K562 (cell line): ENCODE results near the gene SEC24C. TPM values are rescaled to one million over a fixed set of nuclear protein-coding genes. Genes with fewer than 3 reads are reported as not detected.
A peak's percentile ranks its signal among the peaks of the same experiment; 100 is the strongest.

ENCODE experiments used
- BHLHE40 ChIP-seq: IDR thresholded peaks from 2 replicates; pipeline ENCODE4 v1.6.1; 2011; ENCODE audit warnings: low read length, improper control_type of control experiment
- C11orf30 ChIP-seq: fragments of 450-650 bp; IDR thresholded peaks from 2 replicates; pipeline ENCODE4 v1.6.1; 2016; ENCODE audit warnings: low read depth, mild to moderate bottlenecking
- CREB3L1 ChIP-seq: fragments of 450-650 bp; IDR thresholded peaks from 2 replicates; pipeline ENCODE4 v1.6.1; 2014; ENCODE audit warnings: low read depth, mild to moderate bottlenecking, moderate library complexity, borderline replicate concordance
- EP400 ChIP-seq: fragments of 450-650 bp; IDR thresholded peaks from 2 replicates; pipeline ENCODE4 v1.6.1; 2017; ENCODE audit warnings: antibody characterized with exemption, mild to moderate bottlenecking, moderate library complexity
- ETV5 ChIP-seq: sonication (generic); formaldehyde crosslinking; IDR thresholded peaks from 2 replicates; pipeline ENCODE4 v1.4.0; 2020; ENCODE audit warnings: low read depth, mild to moderate bottlenecking, missing genetic modification reagents
- FOXK1 ChIP-seq: sonication (generic); formaldehyde crosslinking; IDR thresholded peaks from 2 replicates; pipeline ENCODE4 v1.8.0; 2022; ENCODE audit warnings: missing genetic modification reagents, mild to moderate bottlenecking, borderline replicate concordance
- KAT7 ChIP-seq: sonication (generic); formaldehyde crosslinking; IDR thresholded peaks from 2 replicates; pipeline ENCODE4 v1.8.0; 2022; ENCODE audit warnings: missing genetic modification reagents, mild to moderate bottlenecking, borderline replicate concordance
- MXD1 ChIP-seq: fragments of 250-450 bp; sonication (Bioruptor Pico); IDR thresholded peaks from 2 replicates; pipeline ENCODE4 v1.8.0; 2021; ENCODE audit warnings: borderline replicate concordance, mild to moderate bottlenecking, moderate library complexity; ENCODE audit not compliant: poor library complexity, severe bottlenecking
- NRF1 ChIP-seq, 2 experiments: fragments of 450-650 bp; IDR thresholded peaks in 1 of 2; conservative IDR thresholded peaks in 1 of 2; 2 replicates each; pipeline ENCODE4 v1.6.1; 2014; ENCODE audit warnings: mild to moderate bottlenecking in 2 of 2
- POLR2B ChIP-seq: fragments of 450-650 bp; IDR thresholded peaks from 2 replicates; pipeline ENCODE4 v1.6.1; 2018; ENCODE audit warnings: low read depth; ENCODE audit not compliant: partially characterized antibody
- RBFOX2 ChIP-seq: fragments of 200-400 bp; formaldehyde crosslinking; IDR thresholded peaks from 2 replicates; pipeline ENCODE4 v1.6.1; 2017; ENCODE audit warnings: low read depth, mild to moderate bottlenecking, low read length, moderate library complexity
- REST ChIP-seq, 2 experiments: fragments of 450-650 bp; formaldehyde crosslinking in 1 of 2; IDR thresholded peaks; 2 replicates each; pipeline versions ENCODE4 v1.4.0 to v1.6.1; 2014 to 2020; ENCODE audit warnings: mild to moderate bottlenecking in 2 of 2, borderline replicate concordance in 1 of 2, low read depth in 1 of 2
- SMARCE1 ChIP-seq: fragments of 450-650 bp; IDR thresholded peaks from 2 replicates; pipeline ENCODE4 v1.7.1; 2016; ENCODE audit warnings: mild to moderate bottlenecking
- TEAD1 ChIP-seq, 2 experiments: fragments of 450-650 bp in 1 of 2; sonication (generic) in 1 of 2; formaldehyde crosslinking; IDR thresholded peaks; 2 replicates each; pipeline versions ENCODE4 v1.4.0 to v1.8.0; 2020 to 2022; ENCODE audit warnings: mild to moderate bottlenecking in 2 of 2, missing genetic modification reagents in 1 of 2
- USF1 ChIP-seq: sonication (generic); formaldehyde crosslinking; IDR thresholded peaks from 2 replicates; pipeline ENCODE4 v1.9.0; 2022; ENCODE audit warnings: mild to moderate bottlenecking, missing genetic modification reagents
- polyA plus RNA-seq, 8 experiments: library from polyadenylated mRNA; depleted of rRNA in 4 of 8; stranded (reverse) in 5 of 8; unstranded in 3 of 8; fragments of >200 nt; fragmentation: Nextera tagmentation in 2 of 8; fragmentation: Illumina TruSeq in 1 of 8; extraction: Ambion mirVana in 2 of 8; extraction: Trizol in 1 of 8; gene quantifications; 2 replicates each; pipeline versions ENCODE4 v1.2.1 to v1.2.3, GENCODE V29; 2011 to 2014; ENCODE audit warnings: inconsistent platforms in 1 of 8, missing spikeins in 1 of 8
- total RNA-seq, 7 experiments: library from RNA; depleted of rRNA in 6 of 7; stranded (reverse); fragments of >200 nt in 6 of 7; fragmentation: Illumina TruSeq in 2 of 7; extraction: Trizol in 2 of 7; gene quantifications; 2 replicates each; pipeline versions ENCODE4 v1.2.1 to v1.2.3, GENCODE V29; 2011 to 2021; ENCODE audit warnings: low replicate concordance in 1 of 7

The SEC24C gene
- total and polyA plus RNA-seq, 9 of the 15 experiments (the other 6 are each of a cell fraction or from before 2014, with no cell fraction given): 19.0 to 115 (median 70.5) TPM

GRCh38 chr10:73785211-73785720 is 41.1 kb downstream of the SEC24C start, which contains the start of gene ZSWIM8 (continued):
- no peak; the same call in 1 of the 2 replicates for TF ChIP-seq REST (IDR thresholded peaks at IDR 0.05; ENCODE audit: borderline replicate concordance)
- no peak; the same call in 1 of the 2 replicates for TF ChIP-seq REST (CRISPR knock-in tag; IDR thresholded peaks at IDR 0.05; ENCODE audit: low read depth)
- TF ChIP-seq ETV5 (CRISPR knock-in tag): peak; percentile 88; the same call in 1 of the 2 replicates
- peak in 1 of 2 experiments; percentile 41; a peak in 1 of 4 replicates for TF ChIP-seq TEAD1 (CRISPR knock-in tag; IDR thresholded peaks at IDR 0.05)
- no peak for TF ChIP-seq BHLHE40
- peak; percentile 95 for TF ChIP-seq CREB3L1
- peak in 1 of 2 experiments; percentile 59; a peak in 2 of 4 replicates for TF ChIP-seq NRF1 (conservative IDR thresholded peaks at IDR 0.05 in 1 of 2, IDR thresholded peaks at IDR 0.05 in 1 of 2)
- TF ChIP-seq SMARCE1: no peak
- TF ChIP-seq C11orf30: peak; percentile 92
- TF ChIP-seq FOXK1 (CRISPR knock-in tag): peak; percentile 71; the same call in 1 of the 2 replicates
- TF ChIP-seq RBFOX2: peak; percentile 80
- no peak for TF ChIP-seq MXD1
- TF ChIP-seq KAT7 (CRISPR knock-in tag): peak; percentile 60; the same call in 1 of the 2 replicates
- peak; percentile 65; the same call in 1 of the 2 replicates for TF ChIP-seq USF1 (CRISPR knock-in tag)
- peak; percentile 80 for TF ChIP-seq POLR2B
- peak; percentile 97 for TF ChIP-seq EP400
